Adipocyte (in vitro differentiated cells): ENCODE measurements around the gene EMILIN3.

ENCODE experiments used
- DNase-seq: peaks from one replicate; pipeline ENCODE4 v3.0.0-alpha.2; 2015; ENCODE audit warnings: low read depth
- H3K27me3 ChIP-seq: replicated peaks from 2 replicates; pipeline ENCODE4 v1.7.0; 2013; ENCODE audit warnings: mild to moderate bottlenecking, low read length, moderate library complexity; ENCODE audit not compliant: control insufficient read depth, insufficient read depth
- H3K36me3 ChIP-seq: 2 replicates; pipeline ENCODE4 v1.7.0; 2013; ENCODE audit warnings: low read length, mild to moderate bottlenecking, moderate library complexity; ENCODE audit not compliant: control insufficient read depth, insufficient read depth, severe bottlenecking
- H3K4me1 ChIP-seq: 2 replicates; pipeline ENCODE4 v1.7.0; 2013; ENCODE audit warnings: mild to moderate bottlenecking, low read length, moderate library complexity; ENCODE audit not compliant: control insufficient read depth, insufficient read depth
- H3K4me3 ChIP-seq: 2 replicates; pipeline ENCODE4 v1.7.0; 2013; ENCODE audit warnings: mild to moderate bottlenecking, low read length, moderate library complexity
- H3K9ac ChIP-seq: 2 replicates; pipeline ENCODE4 v1.7.0; 2013; ENCODE audit warnings: mild to moderate bottlenecking, low read length, moderate library complexity
- H3K9me3 ChIP-seq: 2 replicates; pipeline ENCODE4 v1.7.0; 2013; ENCODE audit warnings: mild to moderate bottlenecking, low read length, moderate library complexity; ENCODE audit not compliant: control insufficient read depth

Gene EMILIN3

GRCh38 chr20:41350408-41350962 lies 16.1 kb downstream of the EMILIN3 start:
- DNase-seq: no peak
- Histone ChIP-seq H3K36me3 (peaks cover 91% of the 10 kb centered on the region), H3K4me3 (no peak overlapping the region), H3K9ac (no peak overlapping the region), H3K27me3 (no peaks in the 10 kb centered on the region), H3K9me3 (no peaks in the 10 kb centered on the region), H3K4me1 (no peaks in the 10 kb centered on the region)

- DNase-seq: no peak
- Histone ChIP-seq H3K9me3 (no peaks in the 10 kb centered on the region), H3K36me3 (peaks cover 91% of the 10 kb centered on the region), H3K9ac (no peak overlapping the region), H3K4me1 (no peaks in the 10 kb centered on the region), H3K27me3 (no peaks in the 10 kb centered on the region), H3K4me3 (no peak overlapping the region)
Observed at GRCh38 chr20:41349943-41350342, 16.7 kb downstream of the EMILIN3 start.

- H3K4me1 ChIP-seq: no peaks in the 10 kb centered on the region
- H3K27me3 ChIP-seq: no peaks in the 10 kb centered on the region
- H3K4me3 ChIP-seq: no peak overlapping the region
- no peak for DNase-seq
- H3K36me3 ChIP-seq: peaks cover 86% of the 10 kb centered on the region
- H3K9ac ChIP-seq: no peak overlapping the region
- no peaks in the 10 kb centered on the region for H3K9me3 ChIP-seq
Observed at GRCh38 chr20:41349266-41349665, 17.4 kb downstream of the EMILIN3 start.

GRCh38 chr20:41348430-41349172 lies 18.0 kb downstream of the EMILIN3 start:
- Histone ChIP-seq H3K36me3 (peaks cover 80% of the 10 kb centered on the region), H3K9ac (no peak overlapping the region), H3K9me3 (no peaks in the 10 kb centered on the region), H3K27me3 (no peaks in the 10 kb centered on the region), H3K4me1 (no peaks in the 10 kb centered on the region), H3K4me3 (no peak overlapping the region)
- no peak for DNase-seq

GRCh38 chr20:41347523-41348429 lies 18.8 kb downstream of the EMILIN3 start:
- DNase-seq: no peak
- Histone ChIP-seq H3K36me3 (peaks cover 71% of the 10 kb centered on the region), H3K9ac (no peak overlapping the region), H3K9me3 (no peaks in the 10 kb centered on the region), H3K4me1 (peaks cover 3% of the 10 kb centered on the region), H3K4me3 (no peak overlapping the region), H3K27me3 (no peaks in the 10 kb centered on the region)

GRCh38 chr20:41345729-41346067 lies 20.9 kb downstream of the EMILIN3 start:
- Histone ChIP-seq H3K9ac (no peak overlapping the region), H3K4me1 (peaks cover 17% of the 10 kb centered on the region), H3K36me3 (peaks cover 55% of the 10 kb centered on the region), H3K4me3 (no peak overlapping the region), H3K27me3 (no peaks in the 10 kb centered on the region), H3K9me3 (no peaks in the 10 kb centered on the region)
- no peak for DNase-seq

GRCh38 chr20:41344938-41345728 lies 21.5 kb downstream of the EMILIN3 start:
- no peak overlapping the region for H3K9ac ChIP-seq
- H3K9me3 ChIP-seq: no peaks in the 10 kb centered on the region
- peaks cover 20% of the 10 kb centered on the region for H3K4me1 ChIP-seq
- no peak for DNase-seq
- H3K36me3 ChIP-seq: peaks cover 49% of the 10 kb centered on the region
- H3K4me3 ChIP-seq: no peak overlapping the region
- H3K27me3 ChIP-seq: no peaks in the 10 kb centered on the region

GRCh38 chr20:41344477-41344876 lies 22.1 kb downstream of the EMILIN3 start:
- Histone ChIP-seq H3K4me3 (no peak overlapping the region), H3K9me3 (no peaks in the 10 kb centered on the region), H3K36me3 (peaks cover 42% of the 10 kb centered on the region), H3K9ac (no peak overlapping the region), H3K4me1 (peaks cover 25% of the 10 kb centered on the region), H3K27me3 (no peaks in the 10 kb centered on the region)
- no peak for DNase-seq

- Histone ChIP-seq H3K9me3 (no peaks in the 10 kb centered on the region), H3K27me3 (no peaks in the 10 kb centered on the region), H3K36me3 (peaks cover 25% of the 10 kb centered on the region), H3K4me1 (peaks cover 30% of the 10 kb centered on the region), H3K4me3 (peak overlapping the region; percentile 19), H3K9ac (no peak overlapping the region)
- no peak for DNase-seq
Observed at GRCh38 chr20:41342474-41343464, 23.8 kb downstream of the EMILIN3 start.
